ENCODE data around the gene NUP35.

NUP35 gene

GRCh38 chr2:183113630-183114029 is 10.6 kb upstream of the NUP35 start:
- no peak for TF ChIP-seq CTCF (IDR thresholded peaks at IDR 0.05; ENCODE audit: low read depth, low read length, missing control alignments)
- no peak for DNase-seq (ENCODE audit: extremely low read depth, low read depth)
- H3K4me3 ChIP-seq (replicated peaks; ENCODE audit: low read depth, low read length), result no peak overlapping the region

- DNase-seq (ENCODE audit: extremely low read depth, low read depth), result no peak
These were observed 7.0 kb upstream of the NUP35 start for GRCh38 chr2:183117226-183117625.

GRCh38 chr2:183123117-183123958 is 905 bp upstream of the NUP35 start:
- DNase-seq (ENCODE audit: extremely low read depth, low read depth), result no peak
- no peak for TF ChIP-seq CTCF (IDR thresholded peaks at IDR 0.05; ENCODE audit: low read depth, low read length, missing control alignments)
- H3K4me3 ChIP-seq (replicated peaks; ENCODE audit: low read depth, low read length), result peak overlapping the region; percentile 94

More at GRCh38 chr2:183117226-183117625, 7.0 kb upstream of the NUP35 start:
- no peak for TF ChIP-seq CTCF (IDR thresholded peaks at IDR 0.05; ENCODE audit: low read depth, low read length, missing control alignments)
- no peak overlapping the region for H3K4me3 ChIP-seq (replicated peaks; ENCODE audit: low read depth, low read length)

GRCh38 chr2:183123959-183124221 is 353 bp upstream of the NUP35 start:
- no peak for TF ChIP-seq CTCF (IDR thresholded peaks at IDR 0.05; ENCODE audit: low read depth, low read length, missing control alignments)
- no peak for DNase-seq (ENCODE audit: extremely low read depth, low read depth)
- peak overlapping the region; percentile 94 for H3K4me3 ChIP-seq (replicated peaks; ENCODE audit: low read depth, low read length)

GRCh38 chr2:183124957-183125255 is 663 bp downstream of the NUP35 start:
- DNase-seq (ENCODE audit: extremely low read depth, low read depth), result no peak
- peak overlapping the region; percentile 94 for H3K4me3 ChIP-seq (replicated peaks; ENCODE audit: low read depth, low read length)
- TF ChIP-seq CTCF (IDR thresholded peaks at IDR 0.05; ENCODE audit: low read depth, low read length, missing control alignments), result no peak

- H3K4me3 ChIP-seq (replicated peaks; ENCODE audit: low read depth, low read length), result peak overlapping the region; percentile 94
- no peak for TF ChIP-seq CTCF (IDR thresholded peaks at IDR 0.05; ENCODE audit: low read depth, low read length, missing control alignments)
- no peak for DNase-seq (ENCODE audit: extremely low read depth, low read depth)
These were observed 1.6 kb downstream of the NUP35 start for GRCh38 chr2:183125659-183126341.
